HepG2 (cell line): ENCODE measurements around the gene ALS2. TPM values are rescaled to one million over a fixed set of nuclear protein-coding genes. Genes with fewer than 3 reads are reported as not detected.

Source experiments
- ATAC-seq: fragments of 200-7000 bp; cut with Tn5 transposase; 3 replicates; pipeline ENCODE4 v1.9.1; 2020; ENCODE audit warnings: mild to moderate bottlenecking, moderate library complexity
- BruUV-seq: library from RNA; stranded (reverse); fragments of 400-500 nt; replicated peaks from 2 replicates; lab custom pipeline; 2021; lab: Mats Ljungman, UMichigan
- CTCF ChIA-PET: fragments of 300-600 bp; formaldehyde crosslinking; extraction: SDS; loops from one replicate; lab custom pipeline; 2021; ENCODE audit warnings: low total read pairs, inconsistent platforms, low intra/inter-chr PET ratio; lab: Yijun Ruan, JAX
- POLR2A ChIA-PET: fragments of 350-600 bp; sonication (Branson Sonifier 250); formaldehyde crosslinking; loops from one replicate; lab custom pipeline; 2020; ENCODE audit warnings: antibody characterized with exemption, inconsistent platforms; lab: Yijun Ruan, JAX
- DNase-seq: peaks from one replicate; pipeline ENCODE4 v3.0.0-alpha.2; 2015; ENCODE audit warnings: low spot score
- FAIRE-seq: peaks from 3 replicates; lab custom pipeline; 2011; peaks lifted over from hg19 to GRCh38; lab: Jason Lieb, UNC
- H2AFZ ChIP-seq: one replicate; pipeline ENCODE4 v1.6.1; 2011; ENCODE audit warnings: low read length, inconsistent platforms
- H3K27ac ChIP-seq: fragments of 300-600 bp; 3 replicates; pipeline ENCODE4 v1.8.0; 2011; ENCODE audit warnings: mixed run types, mild to moderate bottlenecking, mixed read lengths, low read length, inconsistent platforms; ENCODE audit not compliant: insufficient read depth; ENCODE audit errors: extremely low read length
- H3K27me3 ChIP-seq, 2 experiments: fragments of 200-600 bp in 1 of 2; 2 replicates in 1 of 2; 3 replicates in 1 of 2; pipeline versions ENCODE4 v1.6.0 to v1.8.0; 2011; ENCODE audit warnings: low read length in 2 of 2, mild to moderate bottlenecking in 2 of 2, moderate library complexity in 2 of 2, inconsistent platforms in 1 of 2; ENCODE audit not compliant: insufficient read depth in 2 of 2, control insufficient read depth in 1 of 2
- H3K36me3 ChIP-seq, 2 experiments: fragments of 200-600 bp in 1 of 2; replicated peaks in 1 of 2; 2 replicates in 1 of 2; 3 replicates in 1 of 2; pipeline versions ENCODE4 v1.5.1 to v1.8.0; 2011; ENCODE audit warnings: low read length in 2 of 2, inconsistent platforms in 1 of 2; ENCODE audit not compliant: insufficient read depth in 2 of 2, control insufficient read depth in 1 of 2
- H3K4me1 ChIP-seq: 2 replicates; pipeline ENCODE4 v1.5.1; 2012; ENCODE audit warnings: low read length, inconsistent platforms; ENCODE audit not compliant: insufficient read depth
- H3K4me2 ChIP-seq: 2 replicates; pipeline ENCODE4 v1.6.0; 2011; ENCODE audit warnings: low read depth, low read length, inconsistent platforms
- H3K4me3 ChIP-seq, 3 experiments: fragments of 200-600 bp in 1 of 3; sonication (generic), shearing (Covaris generic) in 1 of 3; replicated peaks in 1 of 3; 2 replicates each; pipeline ENCODE4 v1.5.1; 2011 to 2016; ENCODE audit warnings: low read length in 3 of 3, inconsistent platforms in 2 of 3, low read depth in 2 of 3, mild to moderate bottlenecking in 2 of 3, control low read depth in 1 of 3, mixed read lengths in 1 of 3; ENCODE audit not compliant: insufficient read depth in 1 of 3
- H3K79me2 ChIP-seq: one replicate; pipeline ENCODE4 v1.6.1; 2011; ENCODE audit warnings: low read length, inconsistent platforms; ENCODE audit not compliant: insufficient read depth
- H3K9ac ChIP-seq: 2 replicates; pipeline ENCODE4 v1.6.0; 2011; ENCODE audit warnings: mild to moderate bottlenecking, low read depth, low read length, inconsistent platforms; ENCODE audit not compliant: insufficient read depth
- H3K9me3 ChIP-seq: 2 replicates; pipeline ENCODE4 v1.5.1; 2012; ENCODE audit warnings: mild to moderate bottlenecking, low read length
- H4K20me1 ChIP-seq: 2 replicates; pipeline ENCODE4 v1.6.0; 2011; ENCODE audit warnings: inconsistent platforms, mild to moderate bottlenecking, low read length, moderate library complexity; ENCODE audit not compliant: insufficient read depth
- ATF1 ChIP-seq: IDR thresholded peaks from 2 replicates; pipeline ENCODE4 v1.6.1; 2016; ENCODE audit warnings: mild to moderate bottlenecking, control low read depth
- CBX1 ChIP-seq: IDR thresholded peaks from one replicate; pipeline ENCODE4 v1.6.1; 2016; ENCODE audit warnings: antibody characterized with exemption, low read depth
- KMT2A ChIP-seq: sonication (generic); formaldehyde crosslinking; IDR thresholded peaks from 2 replicates; pipeline ENCODE4 v1.4.0; 2020; ENCODE audit warnings: missing genetic modification reagents
- MXD4 ChIP-seq: IDR thresholded peaks from 2 replicates; pipeline ENCODE4 v1.6.1; 2016; ENCODE audit warnings: mild to moderate bottlenecking, missing biosample characterization, missing genetic modification reagents
- MYC ChIP-seq: sonication (generic); formaldehyde crosslinking; IDR thresholded peaks from 2 replicates; pipeline ENCODE4 v1.9.0; 2021; ENCODE audit warnings: missing genetic modification reagents, borderline replicate concordance
- NFAT5 ChIP-seq: sonication (generic); formaldehyde crosslinking; IDR thresholded peaks from 2 replicates; pipeline ENCODE4 v1.4.0; 2020; ENCODE audit warnings: missing genetic modification reagents
- SP4 ChIP-seq: sonication (generic); formaldehyde crosslinking; IDR thresholded peaks from 2 replicates; pipeline ENCODE4 v1.8.1; 2023; ENCODE audit warnings: mild to moderate bottlenecking, missing genetic modification reagents
- SP5 ChIP-seq: IDR thresholded peaks from 2 replicates; pipeline ENCODE4 v1.6.1; 2016; ENCODE audit warnings: low read depth, borderline replicate concordance
- TERF1 ChIP-seq: sonication (generic); formaldehyde crosslinking; IDR thresholded peaks from 2 replicates; pipeline ENCODE4 v1.8.0; 2022; ENCODE audit warnings: mild to moderate bottlenecking, missing genetic modification reagents, moderate library complexity
- U2AF1 ChIP-seq: fragments of 200-400 bp; formaldehyde crosslinking; optimal IDR thresholded peaks from 2 replicates; pipeline ENCODE3; 2017; ENCODE audit warnings: mild to moderate bottlenecking, low read depth, low read length
- ZNF281 ChIP-seq: sonication (generic); formaldehyde crosslinking; IDR thresholded peaks from 2 replicates; pipeline ENCODE4 v1.4.0; 2020; ENCODE audit warnings: missing genetic modification reagents, borderline replicate concordance
- ZNF3 ChIP-seq: IDR thresholded peaks from 2 replicates; pipeline ENCODE4 v1.7.0; 2017; ENCODE audit warnings: inconsistent platforms
- ZNF30 ChIP-seq: sonication (generic); formaldehyde crosslinking; IDR thresholded peaks from 2 replicates; pipeline ENCODE4 v1.5.0; 2020; ENCODE audit warnings: mild to moderate bottlenecking, missing genetic modification reagents
- ZNF546 ChIP-seq: sonication (generic); formaldehyde crosslinking; conservative IDR thresholded peaks from 2 replicates; pipeline ENCODE4 v1.8.1; 2023; ENCODE audit warnings: mild to moderate bottlenecking, missing genetic modification reagents
- ZNF777 ChIP-seq: sonication (generic); formaldehyde crosslinking; IDR thresholded peaks from 2 replicates; pipeline ENCODE4 v1.4.0; 2020; ENCODE audit warnings: missing genetic modification reagents
- in situ Hi-C: cut with HindIII; loops from 2 replicates; pipeline ENCODE4 v1.10.0; 2017; ENCODE audit warnings: low pct_unique_long_range_greater_than_20kb; ENCODE audit not compliant: extremely low pct_ligation_motif_present
- intact Hi-C: fragments of 100-400 bp; cut with micrococcal nuclease; formaldehyde crosslinking; loops from one replicate; pipeline ENCODE4 v1.10.0; 2022; ENCODE audit not compliant: unreplicated experiment
- polyA plus RNA-seq, 8 experiments: library from polyadenylated mRNA; depleted of rRNA in 3 of 8; stranded (reverse) in 7 of 8; unstranded in 1 of 8; fragments of >200 nt; fragmentation: Illumina TruSeq in 4 of 8; extraction: Trizol in 4 of 8; gene quantifications; 2 replicates each; pipeline versions ENCODE4 v1.2.1 to v1.2.3, GENCODE V29; 2011 to 2016; ENCODE audit warnings: low read depth in 4 of 8, missing spikeins in 1 of 8, mixed read lengths in 1 of 8; ENCODE audit not compliant: insufficient read depth in 1 of 8
- total RNA-seq, 5 experiments: library from RNA; depleted of rRNA; stranded (reverse); fragments of >200 nt; fragmentation: Illumina TruSeq; extraction: Trizol; gene quantifications; 2 replicates each; pipeline ENCODE4 v1.2.3, GENCODE V29; 2016; ENCODE audit warnings: low read depth in 1 of 5

ALS2 gene
- total and polyA plus RNA-seq, 2 of the 13 experiments (the other 11 are each of a cell fraction or from before 2014, with no cell fraction given), result 12.7 to 19.3 TPM

GRCh38 chr2:201777043-201777442 is 3.7 kb downstream of the ALS2 start:
- Histone ChIP-seq H3K4me2 (no peak overlapping the region), H3K79me2 (peaks cover 71% of the 10 kb centered on the region), H3K4me1 (peaks cover 55% of the 10 kb centered on the region), H3K27me3 (no peaks in the 10 kb centered on the region; a peak in 1 of 5 replicates), H4K20me1 (no peaks in the 10 kb centered on the region), H3K36me3 (no peaks in the 10 kb centered on the region; a peak in 1 of 5 replicates), H3K4me3 (no peak overlapping the region), H3K27ac (no peak overlapping the region), H3K9ac (no peak overlapping the region), H3K9me3 (no peaks in the 10 kb centered on the region), H2AFZ (no peak overlapping the region)
- ChIA-PET CTCF (no interaction called here), POLR2A (no interaction called here)
- no peak for DNase-seq
- BruUV-seq, result no TSS peak
- intact Hi-C loops (no loop called here), in situ Hi-C loops (no loop called here)
- ATAC-seq, result no peak
- FAIRE-seq, result no peak
- no peak for TF ChIP-seq TERF1 (CRISPR knock-in tag)
- TF ChIP-seq ZNF3 (CRISPR knock-in tag), result no peak
- no peak for TF ChIP-seq U2AF1
- TF ChIP-seq SP4 (CRISPR knock-in tag), result no peak
- no peak for TF ChIP-seq ZNF546
- no peak for TF ChIP-seq KMT2A (CRISPR knock-in tag)
- no peak for TF ChIP-seq ZNF777 (CRISPR knock-in tag)
- no peak for TF ChIP-seq SP5 (CRISPR knock-in tag)
- no peak for TF ChIP-seq MYC (CRISPR knock-in tag)
- no peak for TF ChIP-seq ZNF281 (CRISPR knock-in tag)
- no peak for TF ChIP-seq NFAT5 (CRISPR knock-in tag)
- TF ChIP-seq MXD4 (CRISPR knock-in tag), result no peak
- no peak for TF ChIP-seq CBX1
- no peak for TF ChIP-seq ZNF30 (CRISPR knock-in tag)
- TF ChIP-seq ATF1 (CRISPR knock-in tag), result no peak
